H1 (cell line): ENCODE measurements around the gene TTC28.

Experiments
- CTCF ChIP-seq, 3 experiments: IDR thresholded peaks; 1 replicate in 2 of 3; 2 replicates in 1 of 3; pipeline versions ENCODE4 v1.5.1 to v1.6.1; 2011; ENCODE audit warnings: low read length in 3 of 3, mild to moderate bottlenecking in 3 of 3, inconsistent platforms in 2 of 3, low read depth in 1 of 3, moderate library complexity in 1 of 3; ENCODE audit not compliant: insufficient read depth in 1 of 3; ENCODE audit errors: control extremely low read depth in 1 of 3
- POLR2AphosphoS5 ChIP-seq: IDR thresholded peaks from 2 replicates; pipeline ENCODE4 v1.6.1; 2011; ENCODE audit warnings: low read depth, low read length

DNA sequence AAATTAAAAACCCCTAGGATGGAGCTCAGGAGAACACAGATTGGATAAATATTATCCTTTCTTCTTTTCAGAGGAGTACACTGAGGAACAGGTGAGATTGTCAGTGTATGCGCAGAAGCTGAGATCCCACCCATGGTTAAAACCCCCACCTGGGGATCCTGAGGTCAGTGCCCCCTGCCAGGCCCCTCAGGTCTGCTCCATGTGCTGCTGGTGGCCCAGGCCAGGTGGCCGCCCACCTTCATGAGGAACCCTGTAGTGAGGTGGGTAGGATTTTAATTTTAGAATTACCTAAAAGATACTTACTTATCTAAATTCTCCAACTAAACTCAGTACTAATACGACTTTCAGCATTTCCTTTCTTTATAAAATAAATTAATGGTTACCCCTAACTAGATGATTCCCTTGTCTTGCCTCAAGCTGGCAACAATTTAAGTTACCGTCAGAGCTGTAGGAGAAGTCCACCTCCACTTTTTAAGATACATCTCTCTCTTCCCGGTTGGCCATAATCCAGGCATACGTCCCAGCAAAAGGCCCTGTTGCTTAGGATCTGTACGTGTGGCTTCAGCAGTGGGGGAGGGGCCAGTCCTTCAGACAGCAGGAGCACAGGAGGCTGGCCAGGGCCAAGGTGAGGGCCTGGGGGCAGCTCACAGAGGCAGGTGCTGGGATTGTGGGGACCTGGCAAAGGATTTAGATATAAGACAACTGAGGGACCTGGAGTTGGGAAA, 699.1 kb downstream of the TTC28 start:
- TF ChIP-seq CTCF (IDR thresholded peaks at IDR 0.05; ENCODE audit: control extremely low read depth in 1 of 3, insufficient read depth in 1 of 3, low read depth in 1 of 3, low read length in 3 of 3) (no peak), POLR2AphosphoS5 (no peak)
